ENCODE data around the gene CXCL17.

The CXCL17 gene

GRCh38 chr19:42423462-42424344 is 19.0 kb downstream of the CXCL17 start:
- DNase-seq (ENCODE audit: low read depth) = peak; percentile 89

DNA sequence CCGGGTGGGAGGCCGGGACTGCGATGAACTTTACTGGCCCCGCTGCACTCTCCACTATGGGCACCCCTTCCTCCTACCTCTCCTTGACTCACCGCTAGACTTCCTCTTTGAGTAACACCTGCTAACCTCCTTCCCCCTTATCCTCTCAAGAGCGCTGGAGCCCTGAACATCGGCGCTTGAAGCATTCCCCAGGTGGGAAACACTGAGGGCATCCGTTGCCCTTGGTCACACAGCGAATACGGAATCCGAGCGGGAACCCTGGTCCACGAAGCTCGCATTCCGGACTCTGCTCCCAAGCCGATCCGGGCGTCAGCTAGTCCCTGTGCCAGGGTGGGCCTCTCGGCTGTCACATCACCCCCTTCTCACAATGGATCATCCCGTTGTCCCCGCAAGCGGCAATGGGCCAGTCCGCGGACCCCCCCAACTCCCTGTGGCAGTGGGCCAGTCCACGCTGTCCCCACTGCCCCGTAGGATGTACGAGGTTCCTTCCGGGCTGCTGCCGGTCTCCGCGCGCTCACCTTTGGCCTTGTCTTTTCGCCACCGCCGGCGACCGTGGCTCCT is 19.8 kb downstream of the CXCL17 start:
- peak; percentile 24 for DNase-seq (ENCODE audit: low read depth)

DNA sequence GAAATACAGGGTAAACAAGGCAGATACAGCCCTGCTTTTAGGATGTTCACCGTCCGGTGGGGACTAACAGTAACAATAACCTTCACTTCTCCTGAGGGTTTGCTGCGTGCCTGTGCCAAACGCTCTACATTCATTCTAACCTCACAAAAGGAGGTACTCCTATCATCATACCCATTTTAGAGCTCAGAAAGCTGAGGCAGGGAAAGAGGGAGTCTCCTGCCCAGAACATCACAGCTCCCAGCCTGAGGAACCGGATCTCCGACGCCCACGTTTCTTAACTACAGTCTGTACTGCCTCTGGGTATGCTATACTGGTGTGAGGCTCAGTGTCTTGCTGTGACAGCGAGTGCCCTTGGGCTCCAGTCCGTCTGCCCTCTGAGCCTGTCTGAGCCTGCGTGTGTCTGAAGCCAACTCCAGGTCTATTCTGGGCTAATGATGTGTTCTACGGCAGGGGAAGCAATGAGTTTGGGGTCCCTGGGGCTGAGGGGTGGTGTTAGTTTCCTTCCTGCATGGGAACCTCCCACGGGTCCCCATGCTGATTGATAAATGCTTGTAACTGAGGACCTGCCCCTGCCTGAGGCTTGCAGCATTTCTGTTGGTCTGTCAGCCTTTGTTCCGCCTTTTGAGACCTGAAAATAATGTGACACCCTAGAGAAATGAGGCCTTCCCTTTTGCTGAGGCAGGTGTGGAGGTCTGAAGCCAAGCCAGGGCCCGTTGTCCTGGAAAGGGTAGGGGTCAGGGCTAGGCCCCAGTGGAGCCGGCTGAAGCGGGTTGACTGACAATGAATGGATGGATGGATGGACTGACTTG is 20.4 kb downstream of the CXCL17 start:
- no peak for DNase-seq (ENCODE audit: low read depth)

GRCh38 chr19:42421591-42422031 is 21.1 kb downstream of the CXCL17 start:
- DNase-seq (ENCODE audit: low read depth) = no peak

DNA sequence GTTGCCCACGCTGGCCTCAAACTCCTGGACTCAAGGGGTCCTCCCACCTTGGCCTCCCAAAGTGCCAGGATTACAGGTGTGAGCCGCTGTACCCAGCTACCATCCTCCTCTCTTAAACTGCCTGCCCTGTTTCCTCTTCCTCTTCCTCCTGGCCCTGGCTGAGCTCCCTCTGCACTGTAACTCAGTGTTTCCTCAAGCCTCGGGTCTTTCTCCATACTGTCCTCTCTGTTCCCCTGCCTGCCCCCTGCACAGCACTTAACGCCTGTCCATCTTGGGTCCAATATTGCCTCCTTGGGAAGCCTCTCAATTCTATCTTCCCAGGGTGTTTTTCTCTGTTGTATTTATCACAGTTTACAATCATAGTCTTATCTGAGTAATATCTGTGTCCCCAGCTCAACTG is 21.6 kb downstream of the CXCL17 start:
- DNase-seq (ENCODE audit: low read depth) = no peak

DNA sequence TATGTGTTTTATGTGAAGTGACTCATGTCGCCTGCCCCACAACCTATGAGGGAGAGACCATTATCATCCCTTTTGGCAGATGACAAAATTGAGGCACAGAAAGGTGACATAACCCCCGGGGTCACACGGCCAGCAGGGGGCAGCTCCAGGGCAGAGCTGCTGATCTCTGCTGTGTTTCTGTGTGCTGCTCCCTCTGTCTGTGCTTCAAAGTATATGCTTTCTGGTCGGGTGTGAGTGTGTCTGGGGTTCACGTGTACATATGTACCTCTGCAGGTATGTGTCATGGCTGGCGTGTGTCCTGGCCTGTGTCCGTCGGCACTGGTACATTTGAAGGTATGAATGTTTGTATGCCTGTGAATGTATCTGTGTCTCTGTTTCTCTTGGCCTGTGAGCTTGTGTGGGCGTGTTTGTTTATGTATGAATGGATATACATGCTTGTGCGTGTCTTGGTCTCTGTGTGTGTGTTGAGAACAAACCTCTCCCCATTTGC is 22.6 kb downstream of the CXCL17 start:
- DNase-seq (ENCODE audit: low read depth) = peak; percentile 60

GRCh38 chr19:42419309-42419708 is 23.4 kb downstream of the CXCL17 start:
- DNase-seq (ENCODE audit: low read depth) = no peak

- no peak for DNase-seq (ENCODE audit: low read depth)
Observed at GRCh38 chr19:42412661-42413076, 30.1 kb downstream of the CXCL17 start.

DNA sequence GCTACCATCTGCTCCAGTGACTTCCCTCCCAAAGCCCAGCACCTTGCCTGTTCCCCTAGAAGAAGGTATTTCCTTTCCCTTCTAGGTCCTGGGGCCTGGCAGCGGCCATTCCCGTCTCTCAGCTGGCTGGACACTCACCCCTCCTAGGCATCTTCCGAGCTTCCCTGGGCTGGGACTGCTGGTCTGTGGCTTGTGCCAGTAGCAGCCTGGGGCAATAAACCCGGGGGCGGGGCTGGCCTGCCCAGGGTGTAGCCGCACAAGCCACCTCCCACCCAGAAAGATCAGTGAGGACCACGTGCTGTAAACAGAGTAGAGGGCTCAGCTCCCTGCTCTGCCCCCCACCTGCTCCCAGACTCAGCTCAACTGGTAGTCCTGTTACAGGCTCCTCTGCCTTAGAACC is 30.5 kb downstream of the CXCL17 start:
- no peak for DNase-seq (ENCODE audit: low read depth)

- no peak for DNase-seq (ENCODE audit: low read depth)
Observed at GRCh38 chr19:42411581-42412178, 31.1 kb downstream of the CXCL17 start.

GRCh38 chr19:42410371-42410770 is 32.4 kb downstream of the CXCL17 start:
- DNase-seq (ENCODE audit: low read depth) = no peak

DNA sequence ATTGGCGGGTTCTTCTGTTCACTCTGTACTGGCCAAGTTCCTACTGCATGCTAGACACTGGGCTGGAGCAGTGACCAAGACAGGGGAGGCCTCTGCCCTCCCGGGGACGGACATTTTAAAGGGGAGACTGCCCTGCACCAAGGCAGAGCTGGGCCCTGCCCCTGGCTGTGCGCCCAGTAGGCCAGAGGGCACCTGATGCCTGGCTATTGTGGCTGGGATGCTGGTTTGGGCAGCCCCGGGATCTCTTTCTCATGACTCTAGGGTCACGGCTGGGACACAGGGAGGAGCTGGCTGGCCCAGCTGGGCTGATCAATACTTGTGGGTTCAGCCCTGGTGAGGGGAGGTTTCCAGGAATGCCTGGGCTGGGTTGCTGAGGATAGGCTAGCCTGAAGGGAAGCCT is 33.3 kb downstream of the CXCL17 start:
- no peak for DNase-seq (ENCODE audit: low read depth)

DNA sequence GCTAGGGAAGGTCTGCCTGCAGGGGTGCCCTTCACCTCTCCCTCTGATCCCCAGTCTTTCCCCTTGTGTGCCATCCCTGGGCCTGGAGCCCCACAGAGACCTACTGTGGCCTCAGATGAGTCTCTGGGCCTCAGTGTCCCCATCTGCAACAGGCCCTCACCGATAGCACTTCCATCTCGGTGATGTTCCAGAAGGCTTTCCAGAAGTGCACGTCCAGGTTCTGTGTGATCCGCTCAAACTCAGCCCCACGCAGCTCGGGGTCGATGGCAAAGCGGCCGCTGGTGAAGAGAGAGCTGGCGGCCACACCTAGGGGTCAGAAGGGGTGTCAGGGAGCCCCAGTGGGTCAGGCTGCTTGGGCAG is 35.0 kb downstream of the CXCL17 start:
- DNase-seq (ENCODE audit: low read depth) = no peak

DNA sequence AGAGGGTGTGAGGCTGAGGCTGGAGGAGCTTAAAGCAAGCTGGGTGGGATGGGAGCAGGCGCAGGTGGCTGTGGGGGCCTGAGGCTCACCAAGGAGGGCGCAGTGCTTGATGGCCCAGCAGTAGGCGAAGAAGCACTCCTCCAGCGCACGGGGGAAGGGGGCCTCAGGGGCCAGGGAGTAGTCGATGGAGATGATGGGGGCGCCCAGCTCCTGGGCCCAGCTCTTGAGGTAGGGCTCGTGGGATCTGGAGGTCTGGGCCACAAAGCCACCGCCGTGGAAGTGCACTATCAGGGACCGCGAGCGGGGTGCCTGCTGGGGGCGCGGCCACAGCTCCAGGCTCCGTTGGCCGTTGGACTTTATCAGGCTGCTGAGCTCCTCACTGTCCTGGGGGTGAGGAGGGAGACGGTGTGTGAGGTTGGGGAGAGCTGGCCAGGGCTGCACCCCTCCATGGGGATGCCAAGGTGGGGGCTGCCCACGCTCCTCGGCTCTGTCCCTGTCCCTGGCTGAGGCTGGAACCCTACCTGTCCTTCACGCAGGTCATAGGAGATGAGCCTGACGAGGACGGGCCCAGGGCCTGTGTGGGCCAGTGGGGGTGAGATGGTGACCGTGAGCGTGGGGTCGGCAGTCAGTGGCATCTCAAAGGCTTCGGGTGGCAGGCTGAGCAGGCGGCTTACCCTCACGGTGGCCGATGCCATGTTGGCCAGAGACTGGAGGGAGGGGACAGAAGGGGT is 35.5 kb downstream of the CXCL17 start:
- DNase-seq (ENCODE audit: low read depth) = no peak

- no peak for DNase-seq (ENCODE audit: low read depth)
Observed at GRCh38 chr19:42406111-42406510, 36.6 kb downstream of the CXCL17 start.

DNA sequence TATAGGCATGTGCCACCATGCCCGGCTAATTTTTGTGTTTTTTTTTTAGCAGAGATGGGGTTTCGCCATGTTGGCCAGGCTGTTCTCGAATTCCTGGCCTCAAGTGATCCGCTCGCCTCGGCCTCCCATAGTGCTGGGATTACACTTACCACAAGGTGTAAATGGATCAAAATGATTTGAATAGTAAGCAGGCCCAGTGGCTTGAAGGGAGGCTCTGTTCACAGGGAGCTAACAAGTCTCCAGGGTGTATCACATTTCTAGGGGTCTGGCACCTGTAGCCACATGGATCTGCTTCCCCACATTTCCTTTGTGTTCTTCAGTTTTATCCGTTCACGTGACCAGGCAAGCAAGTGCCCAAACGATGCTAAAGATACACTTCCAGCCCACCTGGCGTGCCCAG is 39.2 kb downstream of the CXCL17 start:
- no peak for DNase-seq (ENCODE audit: low read depth)

DNA sequence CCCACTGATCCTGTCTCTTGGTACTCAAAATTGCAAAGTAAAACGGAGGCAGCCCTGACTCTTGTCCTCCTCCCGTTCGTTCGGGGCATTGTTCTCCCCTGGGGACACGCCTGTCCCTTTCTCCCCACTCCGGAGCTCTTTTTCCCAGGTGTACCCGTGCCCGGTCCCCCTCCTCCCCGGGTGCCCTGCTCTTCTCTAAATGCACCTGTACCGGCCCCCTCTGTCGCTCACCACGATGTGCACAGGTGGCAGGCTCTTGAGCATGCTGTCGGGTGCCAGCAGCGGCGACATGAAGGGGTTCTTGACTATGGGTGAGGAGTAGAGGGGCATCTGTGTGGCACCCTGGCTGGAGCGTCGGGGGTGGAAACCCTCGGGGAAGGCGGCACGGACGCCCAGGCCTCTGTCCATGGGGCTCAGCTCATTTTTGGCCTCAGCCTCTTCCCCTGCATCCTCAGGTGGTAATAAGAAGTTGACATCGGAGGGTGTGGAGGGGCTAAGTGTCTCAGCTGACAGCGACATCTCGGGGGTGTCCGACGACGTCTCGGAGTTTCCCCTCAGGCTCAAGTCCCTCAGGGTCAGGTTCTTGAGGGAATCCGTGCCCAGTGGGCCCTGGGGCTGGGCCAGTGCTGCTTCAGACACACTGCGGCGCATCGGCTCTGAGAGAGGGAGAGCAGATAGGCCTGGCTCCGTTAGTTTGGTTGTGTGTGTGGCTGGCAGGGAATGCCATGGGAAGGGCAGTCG is 40.2 kb downstream of the CXCL17 start:
- no peak for DNase-seq (ENCODE audit: low read depth)

DNA sequence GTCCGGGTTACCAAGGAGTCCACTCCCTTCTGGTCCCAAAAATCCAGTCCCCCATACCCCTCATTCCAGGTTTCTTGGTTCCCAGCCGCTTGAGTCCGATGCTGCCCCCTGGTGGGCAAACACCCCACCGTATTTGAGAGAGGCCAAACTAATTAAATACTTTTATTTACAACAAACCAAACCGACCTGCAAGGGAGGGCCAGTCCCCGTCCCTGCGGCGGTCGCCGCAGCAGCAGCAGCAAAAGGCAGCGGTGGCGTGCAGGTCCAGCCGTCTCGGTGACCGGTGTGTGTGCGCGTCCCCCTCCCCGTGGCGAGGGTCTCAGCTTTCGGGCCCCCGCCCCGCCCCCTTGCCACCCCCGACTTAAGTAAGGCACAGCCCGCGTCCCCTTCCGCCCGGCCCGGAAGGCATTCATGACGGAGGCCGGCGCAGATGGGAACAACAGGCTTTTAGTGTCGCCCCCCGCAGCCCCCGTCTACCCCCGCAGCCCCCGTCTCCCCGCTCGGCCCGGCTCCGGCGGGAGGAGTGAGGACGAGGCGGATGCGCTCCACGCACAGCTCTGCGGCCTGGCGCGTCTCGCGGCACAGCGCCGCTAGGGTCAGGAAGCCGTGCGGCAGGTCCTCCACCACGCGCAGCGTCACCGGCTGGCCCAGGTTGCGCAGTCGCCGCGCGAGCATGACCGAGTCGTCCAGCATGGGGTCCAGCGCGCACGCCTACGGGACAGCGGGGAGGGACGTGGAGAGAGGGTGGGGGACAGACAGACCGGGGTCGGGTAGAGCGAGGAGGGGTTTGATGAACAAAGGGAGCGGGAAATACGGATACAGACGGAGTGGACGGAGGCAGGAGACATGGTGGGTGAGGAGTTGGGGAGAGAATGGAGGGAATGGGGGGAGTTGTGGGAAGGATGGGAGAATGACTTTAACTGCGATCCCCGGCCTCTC is 41.1 kb downstream of the CXCL17 start:
- peak; percentile 66 for DNase-seq (ENCODE audit: low read depth)

DNA sequence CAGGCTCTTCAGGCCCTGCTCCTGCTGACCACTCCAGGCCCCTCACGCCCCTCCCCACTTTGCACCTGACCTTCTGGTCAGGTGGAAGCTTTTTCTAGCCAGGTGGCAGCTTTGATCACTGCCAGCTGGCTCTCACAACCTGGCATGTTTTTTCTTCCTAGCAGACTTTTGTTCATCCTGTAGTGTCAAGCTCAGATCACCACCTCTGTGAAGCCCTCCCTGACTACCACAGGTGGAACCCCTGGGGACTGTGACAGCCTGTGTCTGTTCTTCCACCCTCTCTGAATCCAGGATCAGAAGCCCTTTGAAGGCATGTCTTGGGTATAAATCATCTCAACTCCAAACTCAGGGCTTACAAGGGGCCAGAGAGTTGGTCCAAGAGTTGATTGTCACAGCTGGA is 42.3 kb downstream of the CXCL17 start:
- no peak for DNase-seq (ENCODE audit: low read depth)

Measured in stimulated activated CD8-positive, alpha-beta memory T cell treated with anti-CD3 and anti-CD28 coated beads, Interleukin-4, amount 100 ng/mL, for 24 hours (primary cell).